ENCODE results near the gene ELOVL2.

The ELOVL2 gene

DNA sequence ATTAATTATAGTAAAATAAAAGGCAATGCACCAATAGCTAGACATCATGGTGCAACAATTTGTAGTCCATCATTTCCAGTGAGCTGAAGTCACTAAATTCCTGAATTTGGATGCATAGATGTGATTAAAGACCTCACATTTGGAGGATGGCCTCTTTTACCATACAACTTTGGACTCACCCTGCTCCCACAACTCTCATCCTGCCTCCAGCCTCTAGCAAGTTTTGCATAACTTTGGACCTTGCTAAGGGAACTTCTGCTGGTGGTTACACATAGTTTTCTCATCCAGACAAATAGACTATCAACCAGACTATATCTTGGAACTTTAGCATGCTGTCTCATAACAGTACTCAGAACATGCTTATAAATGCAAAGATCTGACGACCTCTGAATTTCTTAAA lies 12.8 kb upstream of the ELOVL2 start:
- DNase-seq, result no peak

DNA sequence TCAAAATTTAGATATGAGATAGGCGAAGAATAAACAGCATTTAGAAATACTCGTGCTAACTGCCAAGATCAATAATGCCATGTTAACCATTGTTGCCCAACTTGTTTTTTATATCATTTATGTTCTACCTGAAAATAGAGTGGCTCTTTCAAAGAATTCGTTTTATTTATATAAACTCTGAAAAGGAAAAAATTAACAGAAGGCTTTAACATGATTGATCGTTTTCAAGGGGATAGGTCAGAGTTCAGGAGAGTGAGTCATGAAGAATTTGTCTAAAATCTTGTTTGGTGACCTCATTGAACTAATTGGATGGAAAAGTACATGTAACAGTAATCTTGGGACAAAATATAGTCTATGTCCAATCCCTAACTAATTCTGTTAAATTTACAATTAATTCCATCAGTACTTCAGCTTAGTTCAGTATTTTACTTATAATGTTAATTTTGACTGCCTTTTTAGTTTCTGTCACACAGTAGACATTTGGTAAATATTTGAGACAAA lies 11.1 kb upstream of the ELOVL2 start:
- no peak for DNase-seq

DNA sequence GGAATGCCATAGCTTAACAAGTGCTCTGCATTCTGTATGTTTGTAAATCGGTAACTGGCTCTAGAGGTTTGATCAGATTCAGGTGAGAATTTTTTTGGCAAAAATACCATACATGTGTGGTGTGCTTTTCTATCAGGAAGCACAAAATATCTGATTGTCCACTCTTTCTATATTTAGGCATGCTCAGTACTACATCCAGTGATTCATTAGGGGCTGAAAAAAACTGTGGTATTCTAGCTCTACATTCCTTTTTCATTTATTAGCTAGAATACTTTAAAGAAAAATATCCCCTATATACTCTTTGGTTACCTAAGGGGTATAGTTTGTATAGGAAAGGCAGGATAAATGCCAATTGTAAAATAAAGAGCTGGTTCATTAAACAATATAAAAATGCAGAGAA lies 10.6 kb upstream of the ELOVL2 start:
- DNase-seq, result no peak

DNA sequence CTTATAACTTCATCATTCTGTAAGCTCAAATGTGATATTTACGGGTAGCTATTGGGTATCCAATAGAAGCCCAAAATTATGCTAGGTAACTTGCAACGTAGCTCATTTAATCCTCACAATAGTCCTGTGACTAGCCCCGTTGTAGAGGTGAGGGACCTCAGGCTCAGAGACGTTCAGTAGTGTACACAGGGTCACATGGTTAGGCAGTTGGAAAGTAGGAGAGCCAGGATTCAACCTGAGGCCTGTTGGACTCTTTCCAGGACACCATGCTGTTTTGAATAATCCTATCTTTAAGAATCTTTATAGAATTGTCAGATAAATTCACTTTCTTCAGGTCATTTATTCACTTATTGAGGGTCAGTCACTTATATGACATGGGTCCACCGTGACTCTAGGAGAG lies 9.2 kb upstream of the ELOVL2 start:
- DNase-seq, result no peak

DNA sequence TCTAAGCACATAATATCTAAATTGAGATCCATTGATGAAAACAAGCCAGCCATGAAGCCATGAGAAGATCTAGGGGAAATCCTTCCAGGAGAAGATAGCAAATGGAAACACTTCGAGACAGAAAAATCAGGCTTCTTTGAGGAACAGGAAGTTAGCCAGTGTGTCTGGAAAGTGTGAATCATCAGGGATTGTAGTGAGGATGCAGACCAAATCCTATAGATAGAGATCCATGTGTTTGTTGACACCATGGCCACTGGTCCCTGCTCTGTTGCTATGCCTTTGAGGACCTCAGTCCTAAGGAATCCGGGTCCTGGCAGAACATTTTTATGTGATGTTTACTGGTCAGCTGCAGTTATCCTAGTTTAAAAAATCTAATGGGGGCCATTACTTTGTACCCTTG lies 6.6 kb upstream of the ELOVL2 start:
- no peak for DNase-seq

- DNase-seq, result no peak
Observed at GRCh38 chr6:11044712-11045167, 635 bp upstream of the ELOVL2 start.

DNA sequence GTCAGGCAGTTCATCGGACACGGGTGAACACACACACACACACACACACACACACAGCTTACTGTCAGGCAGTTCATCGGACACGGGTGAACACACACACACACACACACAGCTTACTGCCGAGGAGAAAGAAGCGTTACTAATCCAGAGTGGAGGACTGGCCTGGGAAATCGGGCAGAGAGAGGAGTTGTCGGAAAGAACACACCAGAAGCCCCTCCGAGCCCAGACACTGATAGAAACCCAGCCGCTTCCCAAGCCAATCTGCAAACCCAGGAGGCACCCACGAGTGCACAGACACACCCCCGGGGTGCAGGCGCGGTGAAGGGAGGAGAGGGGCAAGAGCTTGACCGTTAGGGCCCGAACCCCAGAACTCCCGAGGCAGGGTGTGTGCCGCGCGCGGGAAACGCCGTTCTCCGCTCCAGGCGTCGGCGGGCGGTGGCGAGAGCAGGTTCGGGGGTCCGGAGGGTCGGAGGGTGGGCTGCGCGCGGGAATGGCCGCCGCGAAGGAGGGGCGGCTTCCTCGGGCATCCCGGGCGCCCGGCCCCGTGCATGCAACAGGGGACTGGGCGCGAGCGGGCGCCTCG lies 636 bp downstream of the ELOVL2 start:
- DNase-seq, result no peak

- no peak for DNase-seq
Observed at GRCh38 chr6:11042750-11043377, 1.2 kb downstream of the ELOVL2 start.

GRCh38 chr6:11042025-11042749 lies 1.9 kb downstream of the ELOVL2 start:
- DNase-seq, result no peak

GRCh38 chr6:11040134-11040533 lies 4.0 kb downstream of the ELOVL2 start:
- DNase-seq, result no peak

- no peak for DNase-seq
Observed at GRCh38 chr6:11039040-11039439, 5.1 kb downstream of the ELOVL2 start.

GRCh38 chr6:11036977-11037430 lies 7.1 kb downstream of the ELOVL2 start:
- no peak for DNase-seq

- no peak for DNase-seq
Observed at GRCh38 chr6:11036351-11036740, 7.8 kb downstream of the ELOVL2 start.

- no peak for DNase-seq
Observed at GRCh38 chr6:11035616-11036350, 8.3 kb downstream of the ELOVL2 start.

GRCh38 chr6:11033825-11034224 lies 10.3 kb downstream of the ELOVL2 start:
- no peak for DNase-seq

DNA sequence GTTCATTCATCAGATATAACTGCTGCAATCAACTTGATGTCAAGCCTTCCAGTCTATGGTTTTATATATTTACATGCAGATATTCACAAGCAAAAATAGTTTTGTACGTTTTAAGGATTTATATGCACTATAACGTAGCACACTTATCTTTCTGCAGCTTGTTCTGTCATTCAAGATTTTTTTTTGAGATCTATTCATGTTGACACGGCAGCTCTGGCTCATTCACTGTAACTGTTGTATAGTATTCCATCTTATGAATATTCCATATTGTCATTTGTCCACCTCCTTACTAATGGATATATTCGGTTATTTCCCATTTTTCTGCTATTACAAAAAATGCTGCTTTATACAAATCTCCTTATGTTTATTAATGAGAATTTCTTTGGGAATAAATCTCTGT lies 13.2 kb downstream of the ELOVL2 start:
- no peak for DNase-seq

DNA sequence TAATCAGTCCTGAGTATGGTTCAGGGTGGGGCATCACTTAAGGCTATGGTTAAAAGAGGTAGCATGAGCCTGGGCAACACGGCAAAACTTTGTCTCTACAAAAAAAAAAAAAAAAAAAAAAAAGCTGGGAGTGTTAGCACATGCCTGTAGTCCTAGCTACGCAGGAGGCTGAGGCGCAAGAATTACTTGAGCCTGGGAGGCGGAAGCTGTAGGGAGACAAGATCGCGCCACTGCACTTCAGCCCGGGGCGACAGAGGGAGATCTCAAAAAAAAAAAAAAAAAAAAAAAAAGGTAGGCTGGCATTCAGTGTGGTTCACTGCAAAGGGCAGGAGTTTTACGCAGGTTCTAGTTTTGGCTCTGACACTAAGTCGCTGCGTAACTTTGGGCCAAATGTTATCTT lies 15.1 kb downstream of the ELOVL2 start:
- DNase-seq, result no peak

DNA sequence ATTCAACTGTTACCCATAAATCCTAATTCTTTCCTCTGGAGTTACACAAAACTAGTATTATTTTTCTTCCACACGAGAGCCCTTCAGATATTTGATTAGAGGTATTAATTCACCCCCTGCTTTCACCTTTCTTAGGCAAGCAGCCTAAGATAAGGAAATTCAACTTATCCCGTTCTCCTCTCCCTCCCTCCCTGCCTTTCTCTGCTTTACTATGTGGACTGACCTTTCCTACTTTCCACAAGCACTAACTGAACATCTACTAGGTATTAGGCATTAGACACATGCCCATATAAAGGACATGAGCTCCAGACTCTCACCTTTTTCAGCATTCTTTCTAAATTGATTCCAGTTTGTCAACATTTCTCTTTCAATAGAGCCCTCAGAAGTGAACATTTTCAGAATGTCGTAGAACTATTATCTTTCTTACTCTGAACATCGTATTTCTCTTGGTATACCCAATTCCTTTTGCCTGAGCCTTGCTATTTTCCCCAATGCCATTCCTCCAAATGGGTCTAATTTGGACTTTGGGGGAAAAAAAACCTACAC lies 16.5 kb downstream of the ELOVL2 start:
- no peak for DNase-seq

GRCh38 chr6:11025921-11026635 lies 18.0 kb downstream of the ELOVL2 start:
- DNase-seq, result no peak

GRCh38 chr6:11025130-11025529 lies 19.0 kb downstream of the ELOVL2 start:
- DNase-seq, result no peak

GRCh38 chr6:11023032-11023431 lies 21.1 kb downstream of the ELOVL2 start:
- no peak for DNase-seq

DNA sequence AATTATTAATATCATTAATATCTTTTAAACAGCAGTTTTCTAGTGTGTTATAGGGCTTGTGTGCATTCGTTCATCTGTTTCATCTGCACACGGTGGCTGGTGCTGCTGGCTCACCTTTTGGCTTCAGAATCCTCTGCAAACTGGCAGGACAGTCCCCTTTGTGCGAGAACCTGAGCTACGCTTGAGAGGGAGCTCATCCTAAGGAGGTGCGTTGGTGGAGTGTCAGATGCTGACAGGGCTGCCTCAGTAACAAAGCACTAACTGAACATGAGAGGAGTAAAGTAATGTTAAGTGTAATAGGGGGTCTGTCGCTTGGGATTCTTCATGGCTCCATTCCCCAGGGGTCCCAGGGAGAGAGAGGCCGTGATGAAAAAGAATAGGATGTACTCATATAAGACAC lies 22.4 kb downstream of the ELOVL2 start:
- no peak for DNase-seq
